ENCODE data around the gene ELMO1.

- TF ChIP-seq CTCF (IDR thresholded peaks at IDR 0.05) (no peak), POLR2A (IDR thresholded peaks at IDR 0.05) (no peak)
These were observed 3.5 kb downstream of the ELMO1 start for GRCh38 chr7:37445064-37445723.

Measured in body of pancreas (tissue), 4 donors.